Measurements from ENCODE around the gene TAS2R60. TPM values are rescaled to one million over a fixed set of nuclear protein-coding genes. Genes with fewer than 3 reads are reported as not detected.
A peak's percentile ranks its signal among the peaks of the same experiment; 100 is the strongest.
"Not testable (repeated sequence)": the region's sequence is repeated elsewhere in the genome, so short reads cannot be mapped to it uniquely, and the experiment has no call there.

The TAS2R60 gene
- total RNA-seq, 2 experiments from 2014 or later = not detected

DNA sequence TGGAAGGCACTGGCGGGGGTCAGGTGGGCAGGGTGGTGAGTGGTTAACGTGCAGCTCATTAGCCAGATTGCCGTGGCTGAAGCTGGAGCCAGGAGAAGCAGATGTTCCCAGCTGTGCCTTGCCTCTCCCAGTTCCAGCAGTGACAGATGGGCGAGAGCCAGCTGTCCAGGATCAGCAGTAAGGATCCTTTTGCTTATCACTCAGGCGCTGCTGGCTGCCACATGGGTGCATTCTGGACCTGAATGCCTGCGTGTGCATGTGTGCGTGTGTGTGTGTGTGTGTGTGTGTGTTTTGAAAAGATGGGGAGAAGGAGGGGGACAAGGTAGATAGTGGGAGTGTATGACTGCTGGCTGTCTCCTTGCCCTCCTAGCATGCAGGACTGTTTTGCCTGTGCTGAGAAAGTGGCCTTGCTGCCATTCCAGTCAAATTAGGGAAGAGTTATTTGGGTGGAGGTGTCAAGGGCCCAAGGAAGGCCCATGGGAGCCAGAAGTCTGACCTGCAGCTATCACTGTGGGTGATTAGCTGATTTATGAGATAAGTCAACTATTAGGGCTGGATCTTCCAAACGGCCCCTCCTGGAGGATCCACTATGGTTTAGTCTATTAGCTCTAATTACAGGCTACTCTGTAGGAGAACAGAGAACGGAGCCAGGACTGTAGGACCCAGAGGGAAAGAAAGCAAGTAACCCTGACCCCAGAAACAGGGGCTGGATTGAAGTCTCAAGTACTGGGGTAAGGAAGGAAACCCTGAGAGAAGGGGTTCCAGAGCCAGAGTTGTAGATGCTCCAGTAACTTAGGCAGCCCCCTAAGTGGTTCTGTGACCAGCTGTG is 37.9 kb upstream of the TAS2R60 start:
- CTCF ChIA-PET = interaction anchor here (0.9 to 6.3 kb wide), 8 partner anchors 11 to 397 kb away, joined by 3 to 46 read pairs (median 5); partner anchors contain the start of gene ZYX
- Mint-ChIP-seq H3K4me1 (peaks cover 30% of the 10 kb centered on the region), H3K4me3 (no peak overlapping the region), H3K27ac (no peak overlapping the region), H3K9me3 (ENCODE audit: low read depth) (no peaks in the 10 kb centered on the region), H3K27me3 (peaks cover 4% of the 10 kb centered on the region), H3K36me3 (no peaks in the 10 kb centered on the region)
- no peak for ATAC-seq
- DNase-seq = no peak

GRCh38 chr7:143406002-143406357 is 37.3 kb upstream of the TAS2R60 start:
- Mint-ChIP-seq H3K36me3 (no peaks in the 10 kb centered on the region), H3K4me1 (peaks cover 31% of the 10 kb centered on the region), H3K9me3 (ENCODE audit: low read depth) (no peaks in the 10 kb centered on the region), H3K27ac (no peak overlapping the region), H3K27me3 (peaks cover 4% of the 10 kb centered on the region), H3K4me3 (no peak overlapping the region)
- DNase-seq (no peak), ATAC-seq (no peak)
- CTCF ChIA-PET = interaction anchor here (0.9 to 6.3 kb wide), 6 partner anchors 11 to 397 kb away, joined by 3 to 46 read pairs (median 15); partner anchors contain the start of gene ZYX

DNA sequence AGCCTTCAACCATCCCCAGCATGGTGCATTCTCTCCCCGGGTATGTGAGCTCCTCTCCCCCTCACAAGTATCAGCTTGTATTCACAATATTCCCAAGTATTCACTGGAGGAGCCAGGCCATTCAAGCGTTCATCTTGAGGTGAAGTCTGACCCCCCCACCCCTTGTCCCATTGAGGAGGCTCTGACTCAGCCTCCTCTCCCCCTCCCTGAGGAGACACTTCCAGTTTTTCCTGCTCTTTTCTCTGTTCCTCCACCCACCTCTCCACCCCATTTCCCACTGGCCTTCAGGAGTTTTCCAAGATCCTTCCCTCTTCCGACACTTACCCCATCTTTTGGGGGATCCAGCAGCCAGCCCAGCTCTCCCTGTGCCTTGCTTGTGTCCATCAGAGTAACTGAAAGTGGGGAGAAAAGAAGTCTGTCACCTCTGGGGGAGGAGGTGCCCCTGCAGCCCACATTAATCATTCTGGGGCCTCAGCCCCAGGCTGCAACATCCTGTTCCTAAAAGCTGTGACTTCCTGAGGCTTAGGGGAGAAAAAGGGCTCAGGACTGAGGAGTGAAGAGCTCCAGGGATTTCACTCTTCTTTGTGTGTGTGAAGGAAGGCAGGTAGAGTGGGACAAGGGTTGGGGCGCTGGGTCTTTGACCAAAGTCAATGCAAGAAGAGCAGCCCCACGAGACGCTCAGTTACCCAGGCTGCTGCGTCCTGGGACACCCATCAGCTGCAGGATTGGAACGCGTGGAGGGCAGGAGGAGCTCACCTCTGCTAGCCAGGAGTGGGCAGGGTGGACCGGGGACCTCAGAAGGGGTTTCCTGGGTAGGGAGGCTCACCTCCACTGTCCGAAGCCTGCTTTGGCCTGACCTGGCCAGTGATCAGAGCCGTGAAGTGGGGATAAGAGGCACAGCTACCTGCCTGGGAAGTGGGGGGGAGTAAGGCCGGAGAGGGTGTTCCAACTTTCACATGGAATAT is 35.7 kb upstream of the TAS2R60 start:
- DNase-seq (peak; percentile 66), ATAC-seq (peak; percentile 80)
- no peaks in the 10 kb centered on the region for H3K36me3 Mint-ChIP-seq
- H3K9me3 Mint-ChIP-seq (ENCODE audit: low read depth) = no peaks in the 10 kb centered on the region
- peak overlapping the region; percentile 34 for H3K27ac Mint-ChIP-seq
- H3K4me1 Mint-ChIP-seq = peaks cover 31% of the 10 kb centered on the region
- peaks cover 4% of the 10 kb centered on the region for H3K27me3 Mint-ChIP-seq
- CTCF ChIA-PET = interaction anchor here (0.8 to 6.3 kb wide), 17 partner anchors 9 to 192 kb away, joined by 3 to 46 read pairs (median 4); partner anchors contain the start of gene ZYX
- H3K4me3 Mint-ChIP-seq = peak overlapping the region; percentile 56

DNA sequence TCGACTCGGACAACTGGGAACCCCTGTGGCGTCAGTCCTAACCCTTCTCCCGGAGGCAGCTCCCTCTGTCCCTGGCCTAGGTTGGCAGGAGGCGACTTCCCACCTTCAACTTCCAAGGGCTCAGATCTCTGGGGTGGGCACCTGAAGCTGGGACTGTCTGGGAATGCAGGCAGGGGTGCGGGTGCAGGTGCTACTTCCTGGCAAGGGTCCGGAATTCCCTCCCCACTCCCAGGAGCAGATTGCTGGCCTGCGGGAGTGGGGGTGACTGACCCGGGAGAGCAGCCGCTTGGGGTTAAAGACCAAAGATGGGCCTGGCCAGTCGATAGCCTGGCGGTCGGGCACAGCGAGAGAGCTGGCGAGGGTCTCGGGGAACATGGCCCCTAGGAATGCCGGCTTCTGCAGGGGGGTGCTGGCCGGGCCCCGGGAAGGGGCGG is 35.0 kb upstream of the TAS2R60 start:
- H3K9me3 Mint-ChIP-seq (ENCODE audit: low read depth) = no peaks in the 10 kb centered on the region
- CTCF ChIA-PET = interaction anchor here (0.8 to 6.3 kb wide), 16 partner anchors 8 to 193 kb away, joined by 3 to 46 read pairs (median 4); partner anchors contain the start of gene ZYX
- H3K36me3 Mint-ChIP-seq = no peaks in the 10 kb centered on the region
- DNase-seq = no peak
- peaks cover 6% of the 10 kb centered on the region for H3K27me3 Mint-ChIP-seq
- peaks cover 31% of the 10 kb centered on the region for H3K4me1 Mint-ChIP-seq
- H3K27ac Mint-ChIP-seq = no peak overlapping the region
- H3K4me3 Mint-ChIP-seq = peak overlapping the region; percentile 56
- no peak for ATAC-seq

DNA sequence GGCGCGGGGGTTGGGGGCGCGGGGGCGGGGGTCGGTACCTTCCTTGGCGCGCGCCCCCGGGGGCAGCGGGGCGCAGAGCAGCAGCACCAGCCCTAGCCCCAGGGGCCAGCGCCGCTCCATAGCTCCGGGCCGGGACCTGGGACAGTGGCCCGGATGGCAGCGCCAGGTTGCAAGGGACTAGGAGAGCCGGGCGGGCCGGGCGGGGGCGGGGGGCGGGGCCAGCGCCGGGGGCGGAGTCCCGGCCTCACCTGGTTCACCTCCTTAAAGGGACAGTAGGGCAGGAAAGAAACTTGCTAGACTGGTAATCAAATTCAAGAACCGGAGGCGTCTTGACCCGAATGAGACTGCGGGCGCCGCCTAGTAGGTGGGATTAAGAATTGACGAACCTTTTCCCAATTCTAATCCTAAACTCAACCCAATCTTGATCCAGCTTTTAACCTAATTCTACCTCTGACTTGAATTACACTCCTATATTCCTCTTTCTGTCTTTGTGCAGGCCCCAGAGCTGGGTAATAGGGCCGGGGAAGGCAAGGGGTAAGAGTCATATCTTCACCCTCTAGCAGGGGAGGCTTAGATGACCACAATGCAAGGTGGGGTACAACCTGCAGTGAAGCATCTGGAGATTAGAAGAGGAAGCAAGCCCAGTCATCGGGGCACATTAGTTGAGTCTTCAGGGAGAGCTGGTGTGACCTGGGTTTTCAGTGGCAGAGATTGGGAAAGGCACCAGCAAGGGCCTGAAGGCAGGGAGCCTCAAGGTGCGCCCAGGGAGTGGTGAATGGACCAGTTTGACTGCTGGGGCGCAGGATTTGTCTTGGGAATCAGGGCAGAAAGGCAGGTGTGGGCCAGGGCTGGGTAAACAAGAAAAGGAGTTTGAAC is 34.3 kb upstream of the TAS2R60 start, which contains the start of gene EPHA1:
TSS of gene EPHA1 (minus strand) at position 171 of the 876 bp plus-strand sequence. CDS start at position 120, 51 bp downstream.
- ATAC-seq = peak; percentile 64
- H3K4me1 Mint-ChIP-seq = peaks cover 31% of the 10 kb centered on the region

GRCh38 chr7:143410521-143411004 is 32.7 kb upstream of the TAS2R60 start:
- Mint-ChIP-seq H3K4me3 (no peak overlapping the region), H3K36me3 (no peaks in the 10 kb centered on the region), H3K27me3 (peaks cover 6% of the 10 kb centered on the region), H3K4me1 (peaks cover 31% of the 10 kb centered on the region), H3K27ac (no peak overlapping the region), H3K9me3 (ENCODE audit: low read depth) (no peaks in the 10 kb centered on the region)
- DNase-seq = no peak
- CTCF ChIA-PET = interaction anchor here (5.2 to 6.3 kb wide), 2 partner anchors 30 to 170 kb away, joined by 40 to 46 read pairs; partner anchors contain the start of gene ZYX
- ATAC-seq = no peak

More for the DNA sequence above, 34.3 kb upstream of the TAS2R60 start, which contains the start of gene EPHA1:
- Mint-ChIP-seq H3K36me3 (no peaks in the 10 kb centered on the region), H3K27me3 (peaks cover 6% of the 10 kb centered on the region), H3K27ac (peak within 1 kb of the TSS; percentile 34), H3K4me3 (peak within 1 kb of the TSS; percentile 65), H3K9me3 (ENCODE audit: low read depth) (no peaks in the 10 kb centered on the region)
- CTCF ChIA-PET = interaction anchor here (0.8 to 6.3 kb wide), 13 partner anchors 8 to 194 kb away, joined by 3 to 46 read pairs (median 3); partner anchors contain the start of gene ZYX
- DNase-seq = no peak

DNA sequence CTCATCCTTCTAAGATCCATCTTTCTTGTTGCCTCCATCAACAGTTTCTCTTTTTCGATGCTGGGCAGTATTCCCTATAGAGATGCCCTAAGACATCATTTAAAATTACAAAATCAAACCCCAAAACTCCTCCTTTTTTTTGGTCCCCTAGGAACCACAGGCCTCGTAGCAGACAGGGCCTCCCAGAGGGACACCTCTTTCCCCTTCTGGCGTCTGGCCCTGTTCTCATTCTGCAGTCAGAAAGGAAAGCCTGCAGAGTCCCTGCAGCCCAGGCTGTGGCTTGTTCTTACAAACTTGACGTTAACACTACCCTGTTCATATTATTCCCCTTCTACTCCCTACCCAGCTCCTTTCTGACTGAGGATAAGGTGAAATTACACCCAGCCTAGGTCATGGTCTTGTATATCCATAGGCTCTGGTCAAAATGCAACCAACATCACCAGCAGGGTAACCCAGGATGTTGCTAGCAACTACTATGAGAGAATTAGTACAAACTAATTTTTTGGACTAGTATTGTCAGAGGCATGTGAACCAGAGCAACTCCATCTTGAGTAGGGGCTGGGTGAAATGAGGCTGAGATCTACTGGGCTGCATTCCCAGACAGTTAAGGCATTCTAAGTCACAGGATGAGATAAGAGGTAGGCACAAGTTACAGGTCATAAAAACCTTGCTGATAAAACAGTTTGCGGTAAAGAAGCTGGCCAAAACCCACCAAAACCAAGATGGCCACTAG is 31.1 kb upstream of the TAS2R60 start:
- DNase-seq (peak; percentile 36), ATAC-seq (no peak)
- CTCF ChIA-PET = interaction anchor here (1.0 kb wide), 1 partner anchor 171 kb away, joined by 4 read pairs; no protein-coding TSS in a partner anchor
- Mint-ChIP-seq H3K27me3 (peaks cover 3% of the 10 kb centered on the region), H3K4me1 (peaks cover 29% of the 10 kb centered on the region), H3K27ac (no peak overlapping the region), H3K36me3 (no peaks in the 10 kb centered on the region), H3K4me3 (no peak overlapping the region), H3K9me3 (ENCODE audit: low read depth) (no peaks in the 10 kb centered on the region)

- Mint-ChIP-seq H3K27ac (no peak overlapping the region), H3K4me1 (peaks cover 19% of the 10 kb centered on the region)
These were observed 30.1 kb upstream of the TAS2R60 start for GRCh38 chr7:143413123-143413522.

DNA sequence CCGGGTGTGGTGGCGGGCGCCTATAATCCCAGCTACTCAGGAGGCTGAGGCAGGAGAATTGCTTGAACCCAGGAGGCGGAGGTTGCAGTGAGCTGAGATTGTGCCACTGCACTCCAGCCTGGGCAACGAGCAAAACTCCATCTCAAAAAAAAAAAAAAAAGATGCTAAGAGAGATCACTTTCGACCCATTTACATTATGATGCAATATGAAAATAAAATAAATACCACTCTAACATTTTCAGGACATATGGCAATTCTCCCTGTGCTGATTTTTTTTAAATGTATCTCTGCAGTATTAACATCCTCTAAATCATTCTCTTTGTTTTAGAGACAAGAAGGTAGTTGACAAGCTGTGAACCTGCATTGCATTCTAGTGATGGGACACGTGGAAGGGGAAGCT is 28.0 kb upstream of the TAS2R60 start:
- not testable (repeated sequence) for H3K27me3 Mint-ChIP-seq; DNase-seq; H3K27ac Mint-ChIP-seq; H3K4me3 Mint-ChIP-seq; H3K9me3 Mint-ChIP-seq (ENCODE audit: low read depth); H3K36me3 Mint-ChIP-seq; H3K4me1 Mint-ChIP-seq; ATAC-seq
- CTCF ChIA-PET = interaction anchor here (1.0 to 4.6 kb wide), 9 partner anchors 8 to 413 kb away, joined by 3 to 51 read pairs (median 4); partner anchors contain the start of gene EPHA1

More at GRCh38 chr7:143413123-143413522, 30.1 kb upstream of the TAS2R60 start:
- DNase-seq (peak; percentile 5), ATAC-seq (no peak)
- H3K27me3 Mint-ChIP-seq = peaks cover 3% of the 10 kb centered on the region
- no peaks in the 10 kb centered on the region for H3K9me3 Mint-ChIP-seq (ENCODE audit: low read depth)
- CTCF ChIA-PET = no interaction called here
- H3K4me3 Mint-ChIP-seq = no peak overlapping the region
- H3K36me3 Mint-ChIP-seq = no peaks in the 10 kb centered on the region

GRCh38 chr7:143415742-143416397 is 27.4 kb upstream of the TAS2R60 start:
- Mint-ChIP-seq H3K4me1 (peaks cover 2% of the 10 kb centered on the region), H3K36me3 (peaks cover 3% of the 10 kb centered on the region), H3K27me3 (peaks cover 7% of the 10 kb centered on the region), H3K9me3 (ENCODE audit: low read depth) (no peaks in the 10 kb centered on the region), H3K4me3 (no peak overlapping the region), H3K27ac (no peak overlapping the region)
- ATAC-seq (no peak), DNase-seq (no peak)
- CTCF ChIA-PET = interaction anchor here (0.7 to 4.6 kb wide), 19 partner anchors 8 to 413 kb away, joined by 3 to 51 read pairs (median 5); partner anchors contain the start of gene EPHA1

- peaks cover 3% of the 10 kb centered on the region for H3K36me3 Mint-ChIP-seq
- CTCF ChIA-PET = interaction anchor here (0.6 to 4.6 kb wide), 29 partner anchors 9 to 1032 kb away, joined by 3 to 51 read pairs (median 4); partner anchors contain the start of gene EPHA1
- DNase-seq (no peak), ATAC-seq (peak; percentile 64)
- no peak overlapping the region for H3K4me3 Mint-ChIP-seq
- no peaks in the 10 kb centered on the region for H3K9me3 Mint-ChIP-seq (ENCODE audit: low read depth)
- H3K27ac Mint-ChIP-seq = no peak overlapping the region
- H3K27me3 Mint-ChIP-seq = peaks cover 7% of the 10 kb centered on the region
- peaks cover 2% of the 10 kb centered on the region for H3K4me1 Mint-ChIP-seq
These were observed 26.6 kb upstream of the TAS2R60 start for GRCh38 chr7:143416565-143417149.

Data from activated CD8-positive, alpha-beta memory T cell treated with anti-CD3 and anti-CD28 coated beads, Interleukin-2, amount 10 ng/mL, durations not matched to agents 7 days and 5 days (primary cell).